K562 (cell line): ENCODE measurements around the gene BHLHE40. TPM values are rescaled to one million over a fixed set of nuclear protein-coding genes. Genes with fewer than 3 reads are reported as not detected.

Experiments used
- CCNT2 ChIP-seq: IDR thresholded peaks from 2 replicates; pipeline ENCODE4 v1.6.1; 2011; ENCODE audit warnings: borderline replicate concordance, low read depth, mild to moderate bottlenecking, moderate library complexity, mixed read lengths, low read length; ENCODE audit not compliant: insufficient read length; ENCODE audit errors: extremely low read depth
- DMBX1 ChIP-seq: fragments of 250-450 bp; sonication (Bioruptor Pico); IDR thresholded peaks from 2 replicates; pipeline ENCODE4 v1.8.0; 2022; ENCODE audit warnings: inconsistent platforms, mild to moderate bottlenecking, moderate library complexity, borderline replicate concordance
- ELF1 ChIP-seq: fragments of 200-800 bp; sonication (Bioruptor generic); IDR thresholded peaks from 2 replicates; pipeline ENCODE4 v1.6.1; 2016; ENCODE audit warnings: missing genetic modification characterization, missing compliant biosample characterization
- FOSL1 ChIP-seq: fragments of 200-800 bp; sonication (Bioruptor generic); conservative IDR thresholded peaks from 2 replicates; pipeline ENCODE4 v1.6.1; 2016; ENCODE audit warnings: missing genetic modification characterization, missing compliant biosample characterization
- GTF2B ChIP-seq: IDR thresholded peaks from 2 replicates; pipeline ENCODE4 v1.6.1; 2011; ENCODE audit not compliant: insufficient read length; ENCODE audit errors: extremely low read depth
- HDAC3 ChIP-seq: fragments of 450-650 bp; IDR thresholded peaks from 2 replicates; pipeline ENCODE4 v1.6.1; 2018; ENCODE audit warnings: borderline replicate concordance, mild to moderate bottlenecking, moderate library complexity; ENCODE audit not compliant: partially characterized antibody
- KAT2B ChIP-seq: IDR thresholded peaks from one replicate; pipeline ENCODE4 v1.6.1; 2012; ENCODE audit warnings: low read depth, mild to moderate bottlenecking, control low read depth, inconsistent platforms, low read length, moderate library complexity
- NEUROD1 ChIP-seq: fragments of 150-350 bp; IDR thresholded peaks from 2 replicates; pipeline ENCODE4 v1.6.1; 2014; ENCODE audit warnings: borderline replicate concordance, low read length, low read depth; ENCODE audit not compliant: partially characterized antibody
- PCBP1 ChIP-seq: fragments of 200-400 bp; formaldehyde crosslinking; IDR thresholded peaks from 2 replicates; pipeline ENCODE4 v1.6.1; 2018; ENCODE audit warnings: mild to moderate bottlenecking, low read depth, low read length; ENCODE audit not compliant: poor library complexity, severe bottlenecking
- POLR2A ChIP-seq: fragments of 450-650 bp; conservative IDR thresholded peaks from 2 replicates; pipeline ENCODE4 v1.6.1; 2016
- SMARCC2 ChIP-seq: fragments of 450-650 bp; IDR thresholded peaks from 2 replicates; pipeline ENCODE4 v1.6.1; 2017; ENCODE audit warnings: antibody characterized with exemption, moderate library complexity, mild to moderate bottlenecking, low read depth
- ZBTB26 ChIP-seq: fragments of 450-650 bp; formaldehyde crosslinking; IDR thresholded peaks from 2 replicates; pipeline ENCODE4 v1.4.0; 2022; ENCODE audit warnings: missing genetic modification characterization
- ZNF239 ChIP-seq: fragments of 250-450 bp; sonication (Bioruptor Pico); IDR thresholded peaks from 2 replicates; pipeline ENCODE4 v1.4.0; 2020; ENCODE audit warnings: mild to moderate bottlenecking
- ZNF449 ChIP-seq: fragments of 250-450 bp; sonication (Bioruptor Pico); IDR thresholded peaks from 2 replicates; pipeline ENCODE4 v1.8.0; 2022; ENCODE audit warnings: moderate library complexity, mild to moderate bottlenecking, inconsistent platforms
- ZNF589 ChIP-seq: fragments of 200-800 bp; sonication (Bioruptor generic); IDR thresholded peaks from 2 replicates; pipeline ENCODE4 v1.6.1; 2016; ENCODE audit warnings: low read depth, missing genetic modification characterization, missing compliant biosample characterization
- polyA plus RNA-seq, 8 experiments: library from polyadenylated mRNA; depleted of rRNA in 4 of 8; stranded (reverse) in 5 of 8; unstranded in 3 of 8; fragments of >200 nt; fragmentation: Nextera tagmentation in 2 of 8; fragmentation: Illumina TruSeq in 1 of 8; extraction: Ambion mirVana in 2 of 8; extraction: Trizol in 1 of 8; gene quantifications; 2 replicates each; pipeline versions ENCODE4 v1.2.1 to v1.2.3, GENCODE V29; 2011 to 2014; ENCODE audit warnings: inconsistent platforms in 1 of 8, missing spikeins in 1 of 8
- total RNA-seq, 7 experiments: library from RNA; depleted of rRNA in 6 of 7; stranded (reverse); fragments of >200 nt in 6 of 7; fragmentation: Illumina TruSeq in 2 of 7; extraction: Trizol in 2 of 7; gene quantifications; 2 replicates each; pipeline versions ENCODE4 v1.2.1 to v1.2.3, GENCODE V29; 2011 to 2021; ENCODE audit warnings: low replicate concordance in 1 of 7
- TF ChIP-seq, protein P1 (sequence below), 2 experiments: IDR thresholded peaks; 2 replicates each; pipeline ENCODE4 v1.6.1; 2012; ENCODE audit warnings: improper control_type of control experiment in 2 of 2, low read depth in 2 of 2, low read length in 2 of 2, borderline replicate concordance in 1 of 2
- TF ChIP-seq, protein P2 (sequence below): sonication (generic); formaldehyde crosslinking; IDR thresholded peaks from 2 replicates; pipeline ENCODE4 v1.8.0; 2022; ENCODE audit warnings: mild to moderate bottlenecking, missing genetic modification reagents
- TF ChIP-seq, protein P3 (sequence below): fragments of 450-650 bp; IDR thresholded peaks from 2 replicates; pipeline ENCODE4 v1.6.1; 2016

BHLHE40 gene
- total and polyA plus RNA-seq, 9 of the 15 experiments (the other 6 are each of a cell fraction or from before 2014, with no cell fraction given), result 12.0 to 83.9 (median 31.4) TPM

- no peak for TF ChIP-seq ZNF449 (CRISPR knock-in tag)
- no peak; the same call in 1 of the 2 replicates for TF ChIP-seq ELF1 (tag)
- no peak for TF ChIP-seq KAT2B
- TF ChIP-seq GTF2B, result no peak
- TF ChIP-seq, protein P1, sequence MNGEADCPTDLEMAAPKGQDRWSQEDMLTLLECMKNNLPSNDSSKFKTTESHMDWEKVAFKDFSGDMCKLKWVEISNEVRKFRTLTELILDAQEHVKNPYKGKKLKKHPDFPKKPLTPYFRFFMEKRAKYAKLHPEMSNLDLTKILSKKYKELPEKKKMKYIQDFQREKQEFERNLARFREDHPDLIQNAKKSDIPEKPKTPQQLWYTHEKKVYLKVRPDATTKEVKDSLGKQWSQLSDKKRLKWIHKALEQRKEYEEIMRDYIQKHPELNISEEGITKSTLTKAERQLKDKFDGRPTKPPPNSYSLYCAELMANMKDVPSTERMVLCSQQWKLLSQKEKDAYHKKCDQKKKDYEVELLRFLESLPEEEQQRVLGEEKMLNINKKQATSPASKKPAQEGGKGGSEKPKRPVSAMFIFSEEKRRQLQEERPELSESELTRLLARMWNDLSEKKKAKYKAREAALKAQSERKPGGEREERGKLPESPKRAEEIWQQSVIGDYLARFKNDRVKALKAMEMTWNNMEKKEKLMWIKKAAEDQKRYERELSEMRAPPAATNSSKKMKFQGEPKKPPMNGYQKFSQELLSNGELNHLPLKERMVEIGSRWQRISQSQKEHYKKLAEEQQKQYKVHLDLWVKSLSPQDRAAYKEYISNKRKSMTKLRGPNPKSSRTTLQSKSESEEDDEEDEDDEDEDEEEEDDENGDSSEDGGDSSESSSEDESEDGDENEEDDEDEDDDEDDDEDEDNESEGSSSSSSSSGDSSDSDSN (IDR thresholded peaks at IDR 0.05; ENCODE audit: borderline replicate concordance in 1 of 2, low read depth in 2 of 2, low read length in 2 of 2), result no peak
- no peak for TF ChIP-seq ZNF239
- no peak for TF ChIP-seq PCBP1
- peak; percentile 64 for TF ChIP-seq DMBX1 (CRISPR knock-in tag)
- peak; percentile 87; the same call in 1 of the 2 replicates for TF ChIP-seq ZNF589
- TF ChIP-seq HDAC3, result no peak
- TF ChIP-seq, protein P2, sequence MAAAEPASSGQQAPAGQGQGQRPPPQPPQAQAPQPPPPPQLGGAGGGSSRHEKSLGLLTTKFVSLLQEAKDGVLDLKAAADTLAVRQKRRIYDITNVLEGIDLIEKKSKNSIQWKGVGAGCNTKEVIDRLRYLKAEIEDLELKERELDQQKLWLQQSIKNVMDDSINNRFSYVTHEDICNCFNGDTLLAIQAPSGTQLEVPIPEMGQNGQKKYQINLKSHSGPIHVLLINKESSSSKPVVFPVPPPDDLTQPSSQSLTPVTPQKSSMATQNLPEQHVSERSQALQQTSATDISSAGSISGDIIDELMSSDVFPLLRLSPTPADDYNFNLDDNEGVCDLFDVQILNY (CRISPR knock-in tag), result no peak
- peak; percentile 54 for TF ChIP-seq NEUROD1
- no peak for TF ChIP-seq CCNT2
- TF ChIP-seq ZBTB26 (CRISPR knock-in tag), result peak; percentile 76
- TF ChIP-seq POLR2A, result no peak
- peak; percentile 76 for TF ChIP-seq FOSL1 (tag)
- TF ChIP-seq, protein P3, sequence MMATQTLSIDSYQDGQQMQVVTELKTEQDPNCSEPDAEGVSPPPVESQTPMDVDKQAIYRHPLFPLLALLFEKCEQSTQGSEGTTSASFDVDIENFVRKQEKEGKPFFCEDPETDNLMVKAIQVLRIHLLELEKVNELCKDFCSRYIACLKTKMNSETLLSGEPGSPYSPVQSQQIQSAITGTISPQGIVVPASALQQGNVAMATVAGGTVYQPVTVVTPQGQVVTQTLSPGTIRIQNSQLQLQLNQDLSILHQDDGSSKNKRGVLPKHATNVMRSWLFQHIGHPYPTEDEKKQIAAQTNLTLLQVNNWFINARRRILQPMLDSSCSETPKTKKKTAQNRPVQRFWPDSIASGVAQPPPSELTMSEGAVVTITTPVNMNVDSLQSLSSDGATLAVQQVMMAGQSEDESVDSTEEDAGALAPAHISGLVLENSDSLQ, result peak; percentile 17; the same call in 1 of the 2 replicates
- TF ChIP-seq SMARCC2, result no peak; the same call in 1 of the 2 replicates
Observed at GRCh38 chr3:5021116-5022092, 42.2 kb downstream of the BHLHE40 start (continued).
